Measurements from ENCODE around the gene SLC22A25. TPM values are rescaled to one million over a fixed set of nuclear protein-coding genes. Genes with fewer than 3 reads are reported as not detected.

Gene SLC22A25
- total RNA-seq, 1 donor from 2014 or later = not detected

- Mint-ChIP-seq H3K27ac (ENCODE audit: unreplicated experiment) (no peak overlapping the region), H3K36me3 (ENCODE audit: low read depth, unreplicated experiment) (no peaks in the 10 kb centered on the region), H3K4me3 (ENCODE audit: unreplicated experiment) (no peak overlapping the region), H3K9me3 (ENCODE audit: unreplicated experiment) (no peaks in the 10 kb centered on the region), H3K4me1 (ENCODE audit: low read depth, unreplicated experiment) (no peaks in the 10 kb centered on the region), H3K27me3 (ENCODE audit: low read depth, unreplicated experiment) (no peaks in the 10 kb centered on the region)
- no peak overlapping the region for H2AFZ ChIP-seq (ENCODE audit: low read depth, low read length)
- no peak for TF ChIP-seq EZH2 (IDR thresholded peaks at IDR 0.05; ENCODE audit: insufficient read depth, low read length)
- TF ChIP-seq, protein P1, sequence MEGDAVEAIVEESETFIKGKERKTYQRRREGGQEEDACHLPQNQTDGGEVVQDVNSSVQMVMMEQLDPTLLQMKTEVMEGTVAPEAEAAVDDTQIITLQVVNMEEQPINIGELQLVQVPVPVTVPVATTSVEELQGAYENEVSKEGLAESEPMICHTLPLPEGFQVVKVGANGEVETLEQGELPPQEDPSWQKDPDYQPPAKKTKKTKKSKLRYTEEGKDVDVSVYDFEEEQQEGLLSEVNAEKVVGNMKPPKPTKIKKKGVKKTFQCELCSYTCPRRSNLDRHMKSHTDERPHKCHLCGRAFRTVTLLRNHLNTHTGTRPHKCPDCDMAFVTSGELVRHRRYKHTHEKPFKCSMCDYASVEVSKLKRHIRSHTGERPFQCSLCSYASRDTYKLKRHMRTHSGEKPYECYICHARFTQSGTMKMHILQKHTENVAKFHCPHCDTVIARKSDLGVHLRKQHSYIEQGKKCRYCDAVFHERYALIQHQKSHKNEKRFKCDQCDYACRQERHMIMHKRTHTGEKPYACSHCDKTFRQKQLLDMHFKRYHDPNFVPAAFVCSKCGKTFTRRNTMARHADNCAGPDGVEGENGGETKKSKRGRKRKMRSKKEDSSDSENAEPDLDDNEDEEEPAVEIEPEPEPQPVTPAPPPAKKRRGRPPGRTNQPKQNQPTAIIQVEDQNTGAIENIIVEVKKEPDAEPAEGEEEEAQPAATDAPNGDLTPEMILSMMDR (IDR thresholded peaks at IDR 0.05; ENCODE audit: insufficient read depth, low read depth, low read length) = no peak
- H3K79me2 ChIP-seq (ENCODE audit: insufficient read depth, low read length) = no peaks in the 10 kb centered on the region
- no peaks in the 10 kb centered on the region for H4K20me1 ChIP-seq (ENCODE audit: insufficient read depth, low read length)
- FAIRE-seq (no peak), DNase-seq (ENCODE audit: low read depth) (no peak)
- H3K4me3 ChIP-seq (ENCODE audit: insufficient read depth, low read depth, low read length) = no peak overlapping the region
- no peaks in the 10 kb centered on the region for H3K9me3 ChIP-seq (ENCODE audit: insufficient read depth, low read depth, low read length)
- H3K4me2 ChIP-seq (ENCODE audit: low read length) = no peak overlapping the region
- no peaks in the 10 kb centered on the region for H3K4me1 ChIP-seq (ENCODE audit: insufficient read depth, low read length)
- H3K36me3 ChIP-seq (ENCODE audit: insufficient read depth, low read length) = no peaks in the 10 kb centered on the region
- H3K27me3 ChIP-seq (ENCODE audit: insufficient read depth, low read length) = no peaks in the 10 kb centered on the region
- no peak overlapping the region for H3K9ac ChIP-seq (ENCODE audit: low read length)
- no peak overlapping the region for H3K27ac ChIP-seq (ENCODE audit: low read depth, low read length)
Measured at GRCh38 chr11:63246045-63246444, 2.6 kb upstream of the SLC22A25 start.

DNA sequence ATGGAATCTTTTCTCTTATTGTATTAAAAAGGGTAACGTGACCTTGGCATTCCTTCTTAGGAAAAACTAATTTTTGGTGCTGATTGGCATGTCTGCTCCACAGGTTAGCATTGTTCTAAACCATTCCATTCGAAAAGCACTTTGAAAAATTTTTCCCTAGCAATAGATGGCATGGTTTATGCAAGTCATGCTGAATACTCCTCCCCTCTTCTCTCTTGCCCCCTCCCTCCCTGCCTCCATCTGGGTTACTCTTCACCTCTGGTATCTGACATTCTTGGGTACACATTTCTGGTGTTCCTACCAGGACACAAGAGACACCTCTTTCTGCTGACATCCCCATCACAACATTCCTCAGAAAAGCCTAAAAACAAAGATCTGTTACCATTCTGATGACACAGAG lies 1.5 kb upstream of the SLC22A25 start:
- H3K9ac ChIP-seq (ENCODE audit: low read length) = no peak overlapping the region
- DNase-seq (ENCODE audit: low read depth) = no peak
- no peaks in the 10 kb centered on the region for H3K27me3 ChIP-seq (ENCODE audit: insufficient read depth, low read length)
- FAIRE-seq = no peak
- no peak overlapping the region for H3K4me3 ChIP-seq (ENCODE audit: insufficient read depth, low read depth, low read length)
- no peak overlapping the region for H2AFZ ChIP-seq (ENCODE audit: low read depth, low read length)
- H3K4me1 Mint-ChIP-seq (ENCODE audit: low read depth, unreplicated experiment) = no peaks in the 10 kb centered on the region
- H3K27me3 Mint-ChIP-seq (ENCODE audit: low read depth, unreplicated experiment) = no peaks in the 10 kb centered on the region
- TF ChIP-seq, protein P1 (IDR thresholded peaks at IDR 0.05; ENCODE audit: insufficient read depth, low read depth, low read length) = no peak
- TF ChIP-seq EZH2 (IDR thresholded peaks at IDR 0.05; ENCODE audit: insufficient read depth, low read length) = no peak
- no peak overlapping the region for H3K4me3 Mint-ChIP-seq (ENCODE audit: unreplicated experiment)
- H3K36me3 Mint-ChIP-seq (ENCODE audit: low read depth, unreplicated experiment) = no peaks in the 10 kb centered on the region
- H3K9me3 ChIP-seq (ENCODE audit: insufficient read depth, low read depth, low read length) = no peaks in the 10 kb centered on the region
- H3K27ac ChIP-seq (ENCODE audit: low read depth, low read length) = no peak overlapping the region
- H3K4me2 ChIP-seq (ENCODE audit: low read length) = no peak overlapping the region
- H3K36me3 ChIP-seq (ENCODE audit: insufficient read depth, low read length) = no peaks in the 10 kb centered on the region
- no peaks in the 10 kb centered on the region for H4K20me1 ChIP-seq (ENCODE audit: insufficient read depth, low read length)
- H3K79me2 ChIP-seq (ENCODE audit: insufficient read depth, low read length) = no peaks in the 10 kb centered on the region
- no peaks in the 10 kb centered on the region for H3K9me3 Mint-ChIP-seq (ENCODE audit: unreplicated experiment)
- H3K27ac Mint-ChIP-seq (ENCODE audit: unreplicated experiment) = no peak overlapping the region
- H3K4me1 ChIP-seq (ENCODE audit: insufficient read depth, low read length) = no peaks in the 10 kb centered on the region

- Mint-ChIP-seq H3K9me3 (ENCODE audit: unreplicated experiment) (no peaks in the 10 kb centered on the region), H3K36me3 (ENCODE audit: low read depth, unreplicated experiment) (no peaks in the 10 kb centered on the region), H3K27me3 (ENCODE audit: low read depth, unreplicated experiment) (no peaks in the 10 kb centered on the region), H3K27ac (ENCODE audit: unreplicated experiment) (no peak overlapping the region), H3K4me3 (ENCODE audit: unreplicated experiment) (no peak overlapping the region), H3K4me1 (ENCODE audit: low read depth, unreplicated experiment) (no peaks in the 10 kb centered on the region)
- no peaks in the 10 kb centered on the region for H3K36me3 ChIP-seq (ENCODE audit: insufficient read depth, low read length)
- no peaks in the 10 kb centered on the region for H4K20me1 ChIP-seq (ENCODE audit: insufficient read depth, low read length)
- FAIRE-seq (no peak), DNase-seq (ENCODE audit: low read depth) (no peak)
- H3K4me2 ChIP-seq (ENCODE audit: low read length) = no peak overlapping the region
- no peak overlapping the region for H3K4me3 ChIP-seq (ENCODE audit: insufficient read depth, low read depth, low read length)
- no peaks in the 10 kb centered on the region for H3K79me2 ChIP-seq (ENCODE audit: insufficient read depth, low read length)
- H2AFZ ChIP-seq (ENCODE audit: low read depth, low read length) = no peak overlapping the region
- no peaks in the 10 kb centered on the region for H3K4me1 ChIP-seq (ENCODE audit: insufficient read depth, low read length)
- TF ChIP-seq, protein P1 (IDR thresholded peaks at IDR 0.05; ENCODE audit: insufficient read depth, low read depth, low read length) = no peak
- TF ChIP-seq EZH2 (IDR thresholded peaks at IDR 0.05; ENCODE audit: insufficient read depth, low read length) = no peak
- no peaks in the 10 kb centered on the region for H3K27me3 ChIP-seq (ENCODE audit: insufficient read depth, low read length)
- H3K9me3 ChIP-seq (ENCODE audit: insufficient read depth, low read depth, low read length) = no peaks in the 10 kb centered on the region
- no peak overlapping the region for H3K27ac ChIP-seq (ENCODE audit: low read depth, low read length)
- no peak overlapping the region for H3K9ac ChIP-seq (ENCODE audit: low read length)
Measured at GRCh38 chr11:63242089-63242781, 1.2 kb downstream of the SLC22A25 start.

All from astrocyte (in vitro differentiated cells and primary cell).